Aorta (tissue), 5 donors: ENCODE results near the gene ZNF226. TPM values are rescaled to one million over a fixed set of nuclear protein-coding genes. Genes with fewer than 3 reads are reported as not detected.
"Not testable (repeated sequence)": the region's sequence is repeated elsewhere in the genome, so short reads cannot be mapped to it uniquely, and the experiment has no call there.

Experiments
- ATAC-seq: fragments of 200-7000 bp; cut with Tn5 transposase; one replicate; pipeline ENCODE4 v1.9.1; 2022; ENCODE audit warnings: moderate library complexity; ENCODE audit not compliant: low FRiP score
- DNase-seq, 2 donors: peaks; one replicate each; pipeline ENCODE4 v3.0.0-alpha.2; 2020
- H3K27ac ChIP-seq, 2 donors: one replicate each; pipeline ENCODE4 v1.5.1; 2013; ENCODE audit warnings: low read length in 2 of 2, mild to moderate bottlenecking in 2 of 2, moderate library complexity in 2 of 2, control low read depth in 1 of 2, inconsistent platforms in 1 of 2, low read depth in 1 of 2
- H3K27me3 ChIP-seq, 2 donors: one replicate each; pipeline ENCODE4 v1.6.1; 2013; ENCODE audit warnings: control low read depth in 1 of 2, low read length in 1 of 2, mild to moderate bottlenecking in 1 of 2, moderate library complexity in 1 of 2; ENCODE audit not compliant: insufficient read depth in 2 of 2, control insufficient read depth in 1 of 2
- H3K36me3 ChIP-seq, 2 donors: one replicate each; pipeline ENCODE4 v1.6.1; 2013; ENCODE audit warnings: control low read depth in 1 of 2, low read length in 1 of 2, mild to moderate bottlenecking in 1 of 2; ENCODE audit not compliant: insufficient read depth in 2 of 2, control insufficient read depth in 1 of 2
- H3K4me1 ChIP-seq, 2 donors: one replicate each; pipeline ENCODE4 v1.6.1; 2013; ENCODE audit warnings: low read length in 2 of 2, control low read depth in 1 of 2, mild to moderate bottlenecking in 1 of 2, moderate library complexity in 1 of 2; ENCODE audit not compliant: insufficient read depth in 2 of 2, control insufficient read depth in 1 of 2
- H3K4me3 ChIP-seq, 2 donors: one replicate each; pipeline ENCODE4 v1.5.1; 2013; ENCODE audit warnings: low read length in 2 of 2, control low read depth in 1 of 2, mild to moderate bottlenecking in 1 of 2
- H3K9me3 ChIP-seq: one replicate; pipeline ENCODE4 v1.6.1; 2013; ENCODE audit warnings: mild to moderate bottlenecking, low read length; ENCODE audit not compliant: control insufficient read depth
- WGBS, 2 donors: extraction: QIAGEN DNeasy Blood & Tissue Kit; methylation state at CpG; one replicate each; pipeline ENCODE4 v1.1.7; 2013; 5-methylcytosine and 5-hydroxymethylcytosine counted together
- intact Hi-C, 2 donors: fragments of 100-400 bp; cut with DNase I; formaldehyde crosslinking; loops; one replicate each; pipeline versions ENCODE4 v1.14.2 to v1.15.0; 2022
- polyA plus RNA-seq, 2 donors: library from polyadenylated mRNA; stranded (reverse); fragments of 200-250 nt; gene quantifications; one replicate each; pipeline ENCODE4 v1.2.3, GENCODE V29; 2013
- total RNA-seq, 2 donors: library from RNA; stranded (reverse); fragmentation: NEBNext Ultra II Directional; extraction: Animal tissue kit (Norgen Biotek cat#: 25700); gene quantifications; one replicate each; pipeline ENCODE4 v1.2.1, GENCODE V29; 2021
- donor health status: healthy with polysubstance abuse.
- donor health status: Bipolar disorder and iron deficiency.
- donor health status: DM: no; HTN: no; CAD: no.
- donor health status: DM: no; HTN: no; CAD: no.
- donor health status: DM: yes; HTN: yes; CAD: no.

ZNF226 gene
- total and polyA plus RNA-seq, 4 donors = 9.5 to 28.2 (median 19.7) TPM

DNA sequence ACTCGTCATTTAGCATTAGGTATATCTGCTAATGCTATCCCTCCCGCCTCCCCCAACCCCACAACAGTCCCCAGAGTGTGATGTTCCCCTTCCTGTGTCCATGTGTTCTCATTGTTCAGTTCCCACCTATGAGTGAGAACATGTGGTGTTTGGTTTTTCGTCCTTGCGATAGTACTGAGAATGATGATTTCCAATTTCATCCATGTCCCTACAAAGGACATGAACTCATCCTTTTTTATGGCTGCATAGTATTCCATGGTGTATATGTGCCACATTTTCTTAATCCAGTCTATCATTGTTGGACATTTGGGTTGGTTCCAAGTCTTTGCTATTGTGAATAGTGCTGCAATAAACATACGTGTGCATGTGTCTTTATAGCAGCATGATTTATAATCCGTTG is 55.9 kb downstream of the ZNF226 start:
- ATAC-seq, DNase-seq, H3K4me1 ChIP-seq, H3K36me3 ChIP-seq, H3K9me3 ChIP-seq, H3K27ac ChIP-seq, intact Hi-C loops, H3K4me3 ChIP-seq, H3K27me3 ChIP-seq: not testable (repeated sequence)
- WGBS, 2 donors = 96 to 97% methylated on average over 6 of the region's 6 CpGs

DNA sequence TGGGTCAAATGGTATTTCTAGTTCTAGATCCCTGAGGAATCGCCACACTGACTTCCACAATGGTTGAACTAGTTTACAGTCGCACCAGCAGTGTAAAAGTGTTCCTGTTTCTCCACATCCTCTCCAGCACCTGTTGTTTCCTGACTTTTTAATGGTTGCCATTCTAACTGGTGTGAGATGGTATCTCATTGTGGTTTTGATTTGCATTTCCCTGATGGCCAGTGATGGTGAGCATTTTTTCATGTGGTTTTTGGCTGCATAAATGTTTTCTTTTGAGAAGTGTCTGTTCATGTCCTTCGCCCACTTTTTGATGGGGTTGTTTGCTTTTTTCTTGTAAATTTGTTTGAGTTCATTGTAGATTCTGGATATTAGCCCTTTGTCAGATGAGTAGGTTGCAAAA is 56.4 kb downstream of the ZNF226 start:
- H3K27ac ChIP-seq, H3K9me3 ChIP-seq, intact Hi-C loops, H3K4me1 ChIP-seq, ATAC-seq, H3K36me3 ChIP-seq, DNase-seq, H3K27me3 ChIP-seq, H3K4me3 ChIP-seq: not testable (repeated sequence)
- 97 to 100% methylated on average over 2 to 3 of the region's 3 CpGs for WGBS, 2 donors

Other genes starting within 250 kb of the ZNF226 start
- gene ZNF45, start 229.8 kb upstream of the ZNF226 start, total RNA-seq = 10 to 100 TPM; 14.3 to 18.5 TPM
- gene ZNF45, start 229.8 kb upstream of the ZNF226 start, polyA plus RNA-seq = 1 to 10 TPM; 3.4 to 9.0 TPM
- gene ZNF221, start 213.9 kb upstream of the ZNF226 start, total RNA-seq = 1 to 10 TPM; 5.9 to 8.8 TPM
- 1 to 10 TPM; 1.2 to 3.8 TPM for gene ZNF221, start 213.9 kb upstream of the ZNF226 start, polyA plus RNA-seq
- gene ZNF155, start 180.9 kb upstream of the ZNF226 start, total RNA-seq = 10 to 100 TPM in 1 of 2 donors, 1 to 10 TPM in 1; 7.1 to 10.8 TPM
- 1 to 10 TPM; 6.0 to 9.0 TPM for gene ZNF155, start 180.9 kb upstream of the ZNF226 start, polyA plus RNA-seq
- gene ZNF230, start 162.1 kb upstream of the ZNF226 start, total RNA-seq = 1 to 10 TPM; 4.2 to 6.0 TPM
- 1 to 10 TPM in 1 of 2 donors, under 1 TPM in 1; 0.75 to 2.6 TPM for gene ZNF230, start 162.1 kb upstream of the ZNF226 start, polyA plus RNA-seq
- 1 to 10 TPM; 4.1 to 4.4 TPM for gene ZNF222, start 139.7 kb upstream of the ZNF226 start, total RNA-seq
- 1 to 10 TPM; 3.9 to 5.4 TPM for gene ZNF222, start 139.7 kb upstream of the ZNF226 start, polyA plus RNA-seq
- gene ZNF223, start 113.1 kb upstream of the ZNF226 start, total RNA-seq = 1 to 10 TPM; 3.8 to 6.3 TPM
- gene ZNF223, start 113.1 kb upstream of the ZNF226 start, polyA plus RNA-seq = 1 to 10 TPM; 3.5 to 4.6 TPM
- gene ZNF284, start 92.9 kb upstream of the ZNF226 start, total RNA-seq = 1 to 10 TPM; 2.7 to 3.7 TPM
- 1 to 10 TPM; 1.0 to 2.0 TPM for gene ZNF284, start 92.9 kb upstream of the ZNF226 start, polyA plus RNA-seq
- 10 to 100 TPM; 27.3 to 42.2 TPM for gene ZNF224, start 70.7 kb upstream of the ZNF226 start, total RNA-seq
- 10 to 100 TPM in 1 of 2 donors, 1 to 10 TPM in 1; 4.8 to 40.3 TPM for gene ZNF224, start 70.7 kb upstream of the ZNF226 start, polyA plus RNA-seq
- gene ZNF225, start 51.7 kb upstream of the ZNF226 start, total RNA-seq = 1 to 10 TPM; 4.5 to 8.8 TPM
- 1 to 10 TPM in 1 of 2 donors, under 1 TPM in 1; 0.50 to 2.6 TPM for gene ZNF225, start 51.7 kb upstream of the ZNF226 start, polyA plus RNA-seq
- gene ZNF234, start 23.5 kb upstream of the ZNF226 start, total RNA-seq = 10 to 100 TPM in 1 of 2 donors, 1 to 10 TPM in 1; 9.6 to 18.5 TPM
- gene ZNF234, start 23.5 kb upstream of the ZNF226 start, polyA plus RNA-seq = 1 to 10 TPM; 2.3 to 2.5 TPM
- gene ZNF227, start 47.4 kb downstream of the ZNF226 start, total RNA-seq = 10 to 100 TPM; 17.9 to 27.5 TPM
- 1 to 10 TPM; 5.0 to 6.6 TPM for gene ZNF227, start 47.4 kb downstream of the ZNF226 start, polyA plus RNA-seq
- gene ZNF233, start 94.8 kb downstream of the ZNF226 start, total RNA-seq = under 1 TPM; 0.19 to 0.36 TPM
- gene ZNF233, start 94.8 kb downstream of the ZNF226 start, polyA plus RNA-seq = under 1 TPM; 0.67 to 0.75 TPM
- gene ZNF235, start 139.9 kb downstream of the ZNF226 start, total RNA-seq = 10 to 100 TPM in 1 of 2 donors, 1 to 10 TPM in 1; 6.2 to 11.0 TPM
- gene ZNF235, start 139.9 kb downstream of the ZNF226 start, polyA plus RNA-seq = 1 to 10 TPM; 2.3 to 3.1 TPM
- 1 to 10 TPM; 4.9 to 8.0 TPM for gene ZNF112, start 191.6 kb downstream of the ZNF226 start, total RNA-seq
- 1 to 10 TPM; 1.9 to 2.9 TPM for gene ZNF112, start 191.6 kb downstream of the ZNF226 start, polyA plus RNA-seq
- 1 to 10 TPM in 1 of 2 donors, under 1 TPM in 1; 0.84 to 3.1 TPM for gene ZNF285, start 236.5 kb downstream of the ZNF226 start, total RNA-seq
- 1 to 10 TPM in 1 of 2 donors, under 1 TPM in 1; 0.25 to 1.5 TPM for gene ZNF285, start 236.5 kb downstream of the ZNF226 start, polyA plus RNA-seq